Small intestine (tissue), 7 donors: Measurements from ENCODE around the gene PDHX. TPM values are rescaled to one million over a fixed set of nuclear protein-coding genes. Genes with fewer than 3 reads are reported as not detected.

Experiments
- DNase-seq, 2 donors: peaks; one replicate each; pipeline versions ENCODE4 v3.0.0 to v3.0.0-alpha.2; 2013
- FAIRE-seq: peaks from 2 replicates; lab custom pipeline; 2012; peaks lifted over from hg19 to GRCh38; lab: Jason Lieb, UNC
- H3K27ac ChIP-seq, 3 donors: one replicate each; pipeline ENCODE4 v1.5.1; 2013; ENCODE audit warnings: low read length in 2 of 3, mild to moderate bottlenecking in 2 of 3, control low read depth in 1 of 3, inconsistent platforms in 1 of 3, low read depth in 1 of 3, moderate library complexity in 1 of 3
- H3K27me3 ChIP-seq, 3 donors: one replicate each; pipeline ENCODE4 v1.6.1; 2013; ENCODE audit warnings: low read length in 3 of 3, inconsistent platforms in 1 of 3; ENCODE audit not compliant: control insufficient read depth in 3 of 3, insufficient read depth in 3 of 3
- H3K36me3 ChIP-seq, 3 donors: one replicate each; pipeline ENCODE4 v1.6.1; 2013; ENCODE audit warnings: low read length in 3 of 3, inconsistent platforms in 1 of 3, low read depth in 1 of 3, mild to moderate bottlenecking in 1 of 3, moderate library complexity in 1 of 3; ENCODE audit not compliant: control insufficient read depth in 3 of 3, insufficient read depth in 2 of 3
- H3K4me1 ChIP-seq, 3 donors: one replicate each; pipeline ENCODE4 v1.6.1; 2013; ENCODE audit warnings: low read length in 2 of 3, inconsistent platforms in 1 of 3, low read depth in 1 of 3, mild to moderate bottlenecking in 1 of 3, moderate library complexity in 1 of 3; ENCODE audit not compliant: control insufficient read depth in 3 of 3, insufficient read depth in 2 of 3
- H3K4me3 ChIP-seq, 3 donors: one replicate each; pipeline ENCODE4 v1.5.1; 2013; ENCODE audit warnings: low read length in 3 of 3, control low read depth in 1 of 3, inconsistent platforms in 1 of 3, low read depth in 1 of 3, mild to moderate bottlenecking in 1 of 3, moderate library complexity in 1 of 3
- H3K9me3 ChIP-seq, 2 donors: one replicate each; pipeline ENCODE4 v1.6.1; 2013; ENCODE audit warnings: low read depth in 1 of 2, low read length in 1 of 2; ENCODE audit not compliant: control insufficient read depth in 2 of 2, insufficient read depth in 1 of 2
- WGBS, 3 donors: extraction: QIAGEN DNeasy Blood & Tissue Kit; methylation state at CpG; one replicate each; pipeline ENCODE4 v1.1.7; 2013; 5-methylcytosine and 5-hydroxymethylcytosine counted together
- polyA plus RNA-seq, 4 donors: library from polyadenylated mRNA; stranded (reverse) in 3 of 4; unstranded in 1 of 4; fragments of 200-250 nt in 3 of 4; fragments of 120-200 nt in 1 of 4; gene quantifications; one replicate each; pipeline versions ENCODE4 v1.2.1 to v1.2.3, GENCODE V29; 2013
- donor health status: healthy with polysubstance abuse.
- donor health status: control.
- donor health status: control.
- donor health status: Bipolar disorder and iron deficiency.
- donor health status: healthy.

PDHX gene
- polyA plus RNA-seq, 4 donors, result 15.7 to 29.0 (median 26.1) TPM

- Histone ChIP-seq H3K4me3 (no peak overlapping the region), H3K4me1 (no peaks in the 10 kb centered on the region), H3K27ac (no peak overlapping the region), H3K36me3 (peaks cover 2 to 8% (median 4%) of the 10 kb centered on the region in 3 donors), H3K9me3 (no peaks in the 10 kb centered on the region), H3K27me3 (no peaks in the 10 kb centered on the region)
- no peak for DNase-seq
- 93 to 99% (median 98%) methylated on average over 2 of the region's 2 CpGs for WGBS, 3 donors
- no peak for FAIRE-seq
These were observed 74.5 kb downstream of the PDHX start for GRCh38 chr11:34990916-34991315.

GRCh38 chr11:34994854-34995253 is 78.4 kb downstream of the PDHX start:
- H3K36me3 ChIP-seq, result peaks cover 0 to 5% (median 2%) of the 10 kb centered on the region in 3 donors
- no peak for FAIRE-seq
- H3K9me3 ChIP-seq, result no peaks in the 10 kb centered on the region
- H3K27me3 ChIP-seq, result no peaks in the 10 kb centered on the region
- H3K4me1 ChIP-seq, result no peaks in the 10 kb centered on the region
- WGBS, 3 donors, result 90 to 92% (median 91%) methylated on average over 9 of the region's 9 CpGs
- H3K27ac ChIP-seq, result no peak overlapping the region
- H3K4me3 ChIP-seq, result no peak overlapping the region
- DNase-seq, result no peak

- Histone ChIP-seq H3K27me3 (no peaks in the 10 kb centered on the region), H3K9me3 (no peaks in the 10 kb centered on the region), H3K4me3 (no peak overlapping the region), H3K27ac (no peak overlapping the region), H3K4me1 (no peaks in the 10 kb centered on the region), H3K36me3 (peaks cover 0 to 7% (median 2%) of the 10 kb centered on the region in 3 donors)
- FAIRE-seq (no peak), DNase-seq (no peak)
- whole genome bisulfite sequencing, 3 donors, result 87 to 92% (median 90%) methylated on average over 5 of the region's 5 CpGs
These were observed 80.5 kb downstream of the PDHX start for GRCh38 chr11:34996958-34997357.

- Histone ChIP-seq H3K36me3 (peaks cover 0 to 7% (median 2%) of the 10 kb centered on the region in 3 donors), H3K27me3 (no peaks in the 10 kb centered on the region), H3K4me1 (no peaks in the 10 kb centered on the region), H3K4me3 (no peak overlapping the region), H3K9me3 (no peaks in the 10 kb centered on the region), H3K27ac (no peak overlapping the region)
- peak; percentile 12 to 30 for DNase-seq
- WGBS, 3 donors, result 7 to 28% (median 19%) methylated on average over 3 of the region's 3 CpGs
- no peak for FAIRE-seq
These were observed 81.6 kb downstream of the PDHX start for GRCh38 chr11:34997952-34998528.

GRCh38 chr11:34999453-34999852 is 83.0 kb downstream of the PDHX start:
- 54 to 69% (median 57%) methylated on average over 4 of the region's 4 CpGs for WGBS, 3 donors
- H3K27ac ChIP-seq, result no peak overlapping the region
- H3K4me1 ChIP-seq, result no peaks in the 10 kb centered on the region
- H3K9me3 ChIP-seq, result no peaks in the 10 kb centered on the region
- no peaks in the 10 kb centered on the region for H3K27me3 ChIP-seq
- H3K4me3 ChIP-seq, result no peak overlapping the region
- DNase-seq (peak in 1 of 2 donors; percentile 31), FAIRE-seq (no peak)
- peaks cover 0 to 7% (median 2%) of the 10 kb centered on the region in 3 donors for H3K36me3 ChIP-seq

- H3K4me1 ChIP-seq, result peaks cover 3 to 13% (median 9%) of the 10 kb centered on the region in 3 donors
- FAIRE-seq, result no peak
- WGBS, 3 donors, result 3 to 34% (median 4%) methylated on average over 1 of the region's 1 CpG
These were observed 86.8 kb downstream of the PDHX start for GRCh38 chr11:35003186-35003585.

GRCh38 chr11:35003658-35004057 is 87.2 kb downstream of the PDHX start:
- no peak overlapping the region for H3K27ac ChIP-seq
- WGBS, 3 donors, result 67 to 75% (median 72%) methylated on average over 3 of the region's 3 CpGs
- H3K4me1 ChIP-seq, result peaks cover 3 to 14% (median 9%) of the 10 kb centered on the region in 3 donors
- no peak for DNase-seq
- H3K27me3 ChIP-seq, result no peaks in the 10 kb centered on the region
- H3K4me3 ChIP-seq, result no peak overlapping the region
- FAIRE-seq, result no peak
- H3K36me3 ChIP-seq, result peaks cover 0 to 2% (median 0%) of the 10 kb centered on the region in 3 donors
- peaks cover 0 to 7% of the 10 kb centered on the region in 2 donors for H3K9me3 ChIP-seq

More at GRCh38 chr11:35003186-35003585, 86.8 kb downstream of the PDHX start:
- no peaks in the 10 kb centered on the region for H3K27me3 ChIP-seq
- H3K36me3 ChIP-seq, result peaks cover 0 to 2% (median 0%) of the 10 kb centered on the region in 3 donors
- H3K27ac ChIP-seq, result no peak overlapping the region
- peaks cover 0 to 3% of the 10 kb centered on the region in 2 donors for H3K9me3 ChIP-seq
- no peak overlapping the region for H3K4me3 ChIP-seq
- no peak for DNase-seq

- Histone ChIP-seq H3K27me3 (no peaks in the 10 kb centered on the region), H3K27ac (peak overlapping the region in 1 of 3 donors; percentile 11), H3K36me3 (no peaks in the 10 kb centered on the region), H3K9me3 (peaks cover 0 to 11% of the 10 kb centered on the region in 2 donors), H3K4me3 (no peak overlapping the region), H3K4me1 (peaks cover 11 to 14% (median 14%) of the 10 kb centered on the region in 3 donors)
- DNase-seq (peak; percentile 71 to 92), FAIRE-seq (peak; percentile 36)
- 14 to 71% (median 37%) methylated on average over 4 of the region's 4 CpGs for WGBS, 3 donors
These were observed 88.8 kb downstream of the PDHX start for GRCh38 chr11:35005141-35005780.
